Ascending aorta (tissue), 2 donors: ENCODE data around the gene IGF2R. TPM values are rescaled to one million over a fixed set of nuclear protein-coding genes. Genes with fewer than 3 reads are reported as not detected.

ENCODE experiments used
- DNase-seq, 2 donors: peaks; one replicate each; pipeline ENCODE4 v3.0.0-alpha.2; 2019; ENCODE audit warnings: low spot score in 2 of 2
- H3K27ac ChIP-seq, 2 donors: fragments of 200-600 bp; sonication (generic); one replicate each; pipeline ENCODE4 v1.5.1; 2016 to 2017; ENCODE audit warnings: mild to moderate bottlenecking in 1 of 2
- H3K27me3 ChIP-seq: fragments of 200-600 bp; sonication (generic); one replicate; pipeline ENCODE4 v1.5.1; 2017
- H3K36me3 ChIP-seq, 2 donors: fragments of 200-600 bp; sonication (generic); one replicate each; pipeline ENCODE4 v1.5.1; 2016
- H3K4me1 ChIP-seq, 2 donors: fragments of 200-600 bp; sonication (generic); one replicate each; pipeline ENCODE4 v1.5.1; 2016 to 2017; ENCODE audit warnings: mild to moderate bottlenecking in 1 of 2
- H3K4me3 ChIP-seq, 2 donors: fragments of 200-600 bp; sonication (generic); one replicate each; pipeline ENCODE4 v1.5.1; 2016 to 2017; ENCODE audit warnings: mild to moderate bottlenecking in 1 of 2
- H3K9me3 ChIP-seq, 2 donors: fragments of 200-600 bp; sonication (generic); one replicate each; pipeline ENCODE4 v1.5.1; 2016
- CTCF ChIP-seq, 3 experiments: fragments of 200-600 bp in 2 of 3; fragments of 450-650 bp in 1 of 3; sonication (generic) in 2 of 3; IDR thresholded peaks; one replicate each; pipeline ENCODE4 v1.5.1; 2016 to 2019; ENCODE audit warnings: antibody characterized with exemption in 3 of 3, mild to moderate bottlenecking in 1 of 3, moderate library complexity in 1 of 3
- intact Hi-C: fragments of 100-400 bp; cut with DNase I; formaldehyde crosslinking; loops from one replicate; pipeline ENCODE4 v1.15.1; 2023
- total RNA-seq: library from RNA; depleted of rRNA; stranded (reverse); fragments of >200 nt; gene quantifications from one replicate; pipeline ENCODE4 v1.1.0, GENCODE V29; 2016

IGF2R gene
- total RNA-seq, 1 donor from 2014 or later: 104 TPM

DNA sequence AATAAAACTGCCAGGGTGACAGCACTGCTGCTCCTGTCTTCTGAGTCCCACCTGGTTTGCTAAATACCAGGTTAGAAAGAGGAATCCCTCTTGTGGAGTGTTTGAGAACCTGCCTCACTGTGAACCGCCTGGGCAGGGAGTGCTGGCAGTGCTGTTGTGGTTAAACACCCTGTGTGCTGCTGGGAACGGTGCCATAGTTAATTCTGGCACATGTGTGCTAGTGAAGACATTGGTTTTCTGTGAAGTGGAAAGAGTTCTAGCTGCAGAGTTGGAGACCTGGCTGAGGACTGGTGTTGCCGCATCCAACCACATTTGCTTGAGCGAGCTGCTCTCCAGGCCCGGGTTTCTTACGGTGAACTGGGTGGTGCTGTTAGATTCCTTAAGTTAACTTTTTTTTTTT is 72.7 kb downstream of the IGF2R start:
- no peak for DNase-seq
- Histone ChIP-seq H3K27ac (peak overlapping the region; percentile 63 to 81), H3K27me3 (no peaks in the 10 kb centered on the region), H3K4me1 (peaks cover 5 to 28% of the 10 kb centered on the region in 2 donors), H3K9me3 (no peaks in the 10 kb centered on the region), H3K36me3 (peaks cover 21% of the 10 kb centered on the region in 2 donors), H3K4me3 (peak overlapping the region in 1 of 2 donors; percentile 28)
- peak in 1 of 3 experiments; percentile 17 for TF ChIP-seq CTCF (IDR thresholded peaks at IDR 0.05)
- intact Hi-C loops: loop anchor here (2.0 kb wide), 2 partner anchors 63 to 73 kb away; partner anchors contain the start of gene IGF2R

DNA sequence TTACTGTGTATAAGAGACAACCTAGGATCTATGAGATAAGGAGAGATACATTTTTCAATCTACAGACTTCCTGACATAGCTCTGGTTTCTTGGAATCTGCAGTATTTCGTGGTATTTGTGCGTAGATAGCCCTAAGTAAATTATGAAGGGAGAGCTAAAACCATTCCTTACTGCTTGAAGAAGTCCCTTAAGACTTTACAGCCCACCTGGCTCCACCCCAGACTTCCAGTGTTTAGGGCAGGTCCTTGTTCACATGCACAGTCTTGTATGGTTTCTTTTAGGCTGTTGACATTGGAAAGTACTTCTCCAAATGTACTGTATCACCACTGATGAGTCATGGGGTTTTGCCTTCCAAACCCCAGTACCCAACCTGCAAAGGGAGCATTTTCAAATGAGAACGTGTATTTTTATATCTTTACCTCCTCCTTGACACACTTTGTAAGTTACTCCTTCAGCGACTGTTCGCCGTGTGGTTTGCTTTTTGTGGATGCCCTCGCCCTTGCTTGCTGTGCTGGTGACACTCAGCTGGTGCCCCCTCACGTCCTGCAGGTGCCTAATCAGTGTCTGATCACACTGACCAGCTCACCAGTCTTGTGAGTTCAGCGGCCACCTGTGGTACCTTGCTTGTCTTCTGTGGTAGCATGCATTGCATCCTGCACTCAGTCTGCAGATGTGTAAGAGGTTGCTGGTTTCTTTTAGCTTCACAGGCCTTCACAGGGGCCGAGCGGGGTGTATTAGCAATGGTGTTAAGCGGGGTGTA is 73.3 kb downstream of the IGF2R start:
- H3K4me1 ChIP-seq: peaks cover 5 to 26% of the 10 kb centered on the region in 2 donors
- no peak for DNase-seq
- no peaks in the 10 kb centered on the region for H3K9me3 ChIP-seq
- peak overlapping the region; percentile 63 to 81 for H3K27ac ChIP-seq
- H3K36me3 ChIP-seq: peaks cover 27% of the 10 kb centered on the region in 2 donors
- TF ChIP-seq CTCF (IDR thresholded peaks at IDR 0.05): no peak
- intact Hi-C loops: loop anchor here (2.0 kb wide), 2 partner anchors 63 to 73 kb away; partner anchors contain the start of gene IGF2R
- peak overlapping the region; percentile 16 to 28 for H3K4me3 ChIP-seq
- no peaks in the 10 kb centered on the region for H3K27me3 ChIP-seq

- H3K27ac ChIP-seq: peak overlapping the region; percentile 63 to 81
- TF ChIP-seq CTCF (IDR thresholded peaks at IDR 0.05): no peak
- H3K9me3 ChIP-seq: no peaks in the 10 kb centered on the region
- H3K36me3 ChIP-seq: peaks cover 33 to 34% of the 10 kb centered on the region in 2 donors
- intact Hi-C loops: loop anchor here (2.0 kb wide), 2 partner anchors 64 to 74 kb away; partner anchors contain the start of gene IGF2R
- DNase-seq: no peak
- peak overlapping the region; percentile 16 to 28 for H3K4me3 ChIP-seq
- no peaks in the 10 kb centered on the region for H3K27me3 ChIP-seq
- H3K4me1 ChIP-seq: peaks cover 5 to 24% of the 10 kb centered on the region in 2 donors
Measured at GRCh38 chr6:160042788-160043301, 74.0 kb downstream of the IGF2R start.

GRCh38 chr6:160043784-160044183 is 74.9 kb downstream of the IGF2R start:
- no peaks in the 10 kb centered on the region for H3K9me3 ChIP-seq
- H3K4me3 ChIP-seq: no peak overlapping the region
- H3K36me3 ChIP-seq: peaks cover 42 to 43% of the 10 kb centered on the region in 2 donors
- no peak for DNase-seq
- H3K4me1 ChIP-seq: peaks cover 5 to 24% of the 10 kb centered on the region in 2 donors
- intact Hi-C loops: loop anchor here (2.0 kb wide), 2 partner anchors 65 to 75 kb away; partner anchors contain the start of gene IGF2R
- peak overlapping the region; percentile 63 to 81 for H3K27ac ChIP-seq
- no peak for TF ChIP-seq CTCF (IDR thresholded peaks at IDR 0.05)
- H3K27me3 ChIP-seq: no peaks in the 10 kb centered on the region

DNA sequence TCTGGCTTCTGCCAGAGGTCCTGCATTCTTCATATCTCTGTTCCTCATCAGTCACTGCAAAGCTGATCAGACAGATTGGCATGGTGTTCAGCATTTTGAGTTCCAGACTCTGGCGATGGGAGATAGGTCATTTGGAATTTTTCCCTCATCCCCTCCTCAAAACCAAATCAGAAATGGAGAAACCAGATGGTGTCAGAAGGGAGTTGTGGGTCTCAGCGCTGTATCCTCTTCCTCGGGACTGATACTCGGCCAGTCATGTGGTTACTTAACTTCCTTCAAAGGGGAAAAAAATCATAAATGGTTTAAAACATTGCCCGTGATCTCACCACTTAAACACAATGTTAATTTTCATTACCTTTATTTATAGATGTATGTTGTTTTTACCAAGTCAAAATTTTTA is 75.8 kb downstream of the IGF2R start:
- intact Hi-C loops: no loop called here
- DNase-seq: no peak
- no peak overlapping the region for H3K27ac ChIP-seq

More for the DNA sequence above, 75.8 kb downstream of the IGF2R start:
- TF ChIP-seq CTCF (IDR thresholded peaks at IDR 0.05): no peak
- H3K27me3 ChIP-seq: no peaks in the 10 kb centered on the region
- no peak overlapping the region for H3K4me3 ChIP-seq
- peaks cover 5 to 24% of the 10 kb centered on the region in 2 donors for H3K4me1 ChIP-seq
- H3K36me3 ChIP-seq: peaks cover 51 to 52% of the 10 kb centered on the region in 2 donors
- no peaks in the 10 kb centered on the region for H3K9me3 ChIP-seq
